ENCODE measurements around the gene NINJ1. TPM values are rescaled to one million over a fixed set of nuclear protein-coding genes. Genes with fewer than 3 reads are reported as not detected.
A peak's percentile ranks its signal among the peaks of the same experiment; 100 is the strongest.

Gene NINJ1
- total RNA-seq, 4 donors from 2014 or later: 47.0 to 56.8 (median 54.5) TPM

DNA sequence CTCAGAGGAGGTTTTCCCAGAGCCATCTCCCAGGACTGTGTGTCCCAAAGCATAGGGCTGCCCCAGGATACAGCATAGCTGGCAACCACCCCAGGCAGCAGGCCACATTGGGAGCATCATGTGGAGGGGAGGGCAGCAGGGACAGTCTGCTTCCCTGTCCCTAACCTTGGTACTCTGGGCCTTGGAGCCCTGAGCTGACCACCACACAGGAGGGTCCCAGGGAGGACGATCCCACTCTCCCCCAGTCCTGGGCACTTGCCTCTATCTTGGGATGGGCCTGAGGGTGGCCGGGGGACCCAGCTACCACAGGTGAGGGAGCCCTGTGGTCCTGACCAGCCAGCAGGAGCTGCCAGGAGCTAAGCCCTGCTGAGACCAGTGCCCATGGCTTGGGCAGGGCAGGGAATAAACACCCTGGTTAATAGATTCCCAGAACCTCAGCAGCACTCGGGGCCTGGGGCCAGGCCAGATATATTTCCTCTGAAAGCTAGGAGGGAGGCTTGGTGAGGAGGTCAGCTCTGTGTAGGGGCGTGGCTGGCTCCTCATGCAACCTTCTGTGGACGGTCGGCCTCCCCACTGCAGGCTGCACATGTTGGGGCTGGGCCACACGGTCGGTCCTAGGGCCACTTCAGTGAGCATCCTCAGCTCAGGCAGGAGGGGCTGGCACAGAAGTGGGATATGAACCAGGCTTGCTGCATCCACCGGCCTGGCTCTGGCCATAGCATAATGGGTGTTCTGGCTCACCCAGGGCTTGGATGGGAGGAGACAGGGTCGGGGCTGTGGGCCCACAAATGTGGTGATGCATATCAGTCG, 4.2 kb downstream of the NINJ1 start:
- H3K27ac ChIP-seq: peak overlapping the region in 3 of 4 donors; percentile 94 to 98 (median 96)
- no peak overlapping the region for H3K4me3 ChIP-seq

GRCh38 chr9:93129286-93129685, 4.8 kb downstream of the NINJ1 start:
- H3K4me3 ChIP-seq: no peak overlapping the region
- no peak for DNase-seq
- TF ChIP-seq, protein P1, sequence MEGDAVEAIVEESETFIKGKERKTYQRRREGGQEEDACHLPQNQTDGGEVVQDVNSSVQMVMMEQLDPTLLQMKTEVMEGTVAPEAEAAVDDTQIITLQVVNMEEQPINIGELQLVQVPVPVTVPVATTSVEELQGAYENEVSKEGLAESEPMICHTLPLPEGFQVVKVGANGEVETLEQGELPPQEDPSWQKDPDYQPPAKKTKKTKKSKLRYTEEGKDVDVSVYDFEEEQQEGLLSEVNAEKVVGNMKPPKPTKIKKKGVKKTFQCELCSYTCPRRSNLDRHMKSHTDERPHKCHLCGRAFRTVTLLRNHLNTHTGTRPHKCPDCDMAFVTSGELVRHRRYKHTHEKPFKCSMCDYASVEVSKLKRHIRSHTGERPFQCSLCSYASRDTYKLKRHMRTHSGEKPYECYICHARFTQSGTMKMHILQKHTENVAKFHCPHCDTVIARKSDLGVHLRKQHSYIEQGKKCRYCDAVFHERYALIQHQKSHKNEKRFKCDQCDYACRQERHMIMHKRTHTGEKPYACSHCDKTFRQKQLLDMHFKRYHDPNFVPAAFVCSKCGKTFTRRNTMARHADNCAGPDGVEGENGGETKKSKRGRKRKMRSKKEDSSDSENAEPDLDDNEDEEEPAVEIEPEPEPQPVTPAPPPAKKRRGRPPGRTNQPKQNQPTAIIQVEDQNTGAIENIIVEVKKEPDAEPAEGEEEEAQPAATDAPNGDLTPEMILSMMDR (IDR thresholded peaks at IDR 0.05): no peak
- no peak for TF ChIP-seq POLR2A (IDR thresholded peaks at IDR 0.05)
- H3K36me3 ChIP-seq: peaks cover 0 to 16% (median 0%) of the 10 kb centered on the region in 3 donors
- peaks cover 0 to 73% (median 27%) of the 10 kb centered on the region in 4 donors for H3K4me1 ChIP-seq
- no peaks in the 10 kb centered on the region for H3K27me3 ChIP-seq
- H3K9me3 ChIP-seq: no peaks in the 10 kb centered on the region
- peak overlapping the region in 3 of 4 donors; percentile 18 to 98 (median 61) for H3K27ac ChIP-seq

More for the DNA sequence above, 4.2 kb downstream of the NINJ1 start:
- TF ChIP-seq POLR2A (IDR thresholded peaks at IDR 0.05): no peak
- TF ChIP-seq, protein P1 (IDR thresholded peaks at IDR 0.05): no peak
- Histone ChIP-seq H3K36me3 (peaks cover 0 to 9% (median 0%) of the 10 kb centered on the region in 3 donors), H3K27me3 (no peaks in the 10 kb centered on the region), H3K9me3 (no peaks in the 10 kb centered on the region), H3K4me1 (peaks cover 0 to 79% (median 32%) of the 10 kb centered on the region in 4 donors)
- DNase-seq: no peak

- H3K27me3 ChIP-seq: no peaks in the 10 kb centered on the region
- peaks cover 0 to 21% (median 0%) of the 10 kb centered on the region in 3 donors for H3K36me3 ChIP-seq
- no peak overlapping the region for H3K4me3 ChIP-seq
- no peak for DNase-seq
- no peaks in the 10 kb centered on the region for H3K9me3 ChIP-seq
- peak overlapping the region in 3 of 4 donors; percentile 18 to 30 (median 24) for H3K27ac ChIP-seq
- H3K4me1 ChIP-seq: peaks cover 0 to 73% (median 27%) of the 10 kb centered on the region in 4 donors
- TF ChIP-seq, protein P1 (IDR thresholded peaks at IDR 0.05): no peak
- TF ChIP-seq POLR2A (IDR thresholded peaks at IDR 0.05): no peak
These were observed 5.3 kb downstream of the NINJ1 start for GRCh38 chr9:93128715-93129224.

- no peaks in the 10 kb centered on the region for H3K9me3 ChIP-seq
- H3K4me3 ChIP-seq: no peak overlapping the region
- no peaks in the 10 kb centered on the region for H3K27me3 ChIP-seq
- peak overlapping the region in 2 of 4 donors; percentile 30 to 42 for H3K27ac ChIP-seq
- DNase-seq: peak in 1 of 3 donors; percentile 37
- peaks cover 0 to 27% (median 0%) of the 10 kb centered on the region in 3 donors for H3K36me3 ChIP-seq
- TF ChIP-seq POLR2A (IDR thresholded peaks at IDR 0.05): no peak
- TF ChIP-seq, protein P1 (IDR thresholded peaks at IDR 0.05): no peak
- peaks cover 0 to 72% (median 24%) of the 10 kb centered on the region in 4 donors for H3K4me1 ChIP-seq
These were observed 5.9 kb downstream of the NINJ1 start for GRCh38 chr9:93128011-93128714.

- no peak overlapping the region for H3K4me3 ChIP-seq
- H3K27ac ChIP-seq: peak overlapping the region; percentile 28 to 46 (median 36)
- H3K9me3 ChIP-seq: no peaks in the 10 kb centered on the region
- peaks cover 0 to 65% (median 19%) of the 10 kb centered on the region in 4 donors for H3K4me1 ChIP-seq
- no peaks in the 10 kb centered on the region for H3K27me3 ChIP-seq
- H3K36me3 ChIP-seq: peaks cover 0 to 32% (median 0%) of the 10 kb centered on the region in 3 donors
- TF ChIP-seq POLR2A (IDR thresholded peaks at IDR 0.05): no peak
- TF ChIP-seq, protein P1 (IDR thresholded peaks at IDR 0.05): no peak
- peak in 2 of 3 donors; percentile 45 to 47 for DNase-seq
These were observed 6.6 kb downstream of the NINJ1 start for GRCh38 chr9:93127395-93127911.

Data from Peyer's patch (tissue), 4 donors.